ENCODE results near the gene SOD3.

DNA sequence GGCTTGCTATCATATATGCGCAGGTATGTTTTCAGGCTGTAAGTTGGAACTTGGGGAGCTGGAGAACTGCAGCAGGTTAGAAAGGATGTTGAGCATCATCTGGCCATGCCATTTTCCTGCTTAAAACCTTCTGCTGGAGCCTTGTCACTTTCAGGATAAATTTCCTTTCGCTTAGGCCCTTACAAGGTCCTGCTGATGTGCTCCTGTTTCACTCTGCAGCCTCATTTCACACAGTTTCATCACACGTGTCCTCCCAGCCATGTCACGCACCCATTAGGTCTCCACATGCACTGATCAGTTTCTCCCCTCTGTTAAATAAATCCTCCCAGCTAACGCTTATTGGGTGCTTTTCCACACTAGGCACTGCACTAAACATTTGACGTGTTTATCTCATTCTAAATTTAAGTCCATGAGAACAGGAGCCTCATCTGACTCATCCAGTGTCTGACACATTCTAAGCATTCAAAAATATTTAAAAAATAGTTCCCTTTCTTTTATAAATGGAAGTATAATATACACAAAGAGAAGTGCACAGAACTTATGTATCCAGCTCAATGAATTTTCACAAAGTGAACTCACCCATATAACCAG is 14.5 kb downstream of the SOD3 start:
- TF ChIP-seq, protein P1, sequence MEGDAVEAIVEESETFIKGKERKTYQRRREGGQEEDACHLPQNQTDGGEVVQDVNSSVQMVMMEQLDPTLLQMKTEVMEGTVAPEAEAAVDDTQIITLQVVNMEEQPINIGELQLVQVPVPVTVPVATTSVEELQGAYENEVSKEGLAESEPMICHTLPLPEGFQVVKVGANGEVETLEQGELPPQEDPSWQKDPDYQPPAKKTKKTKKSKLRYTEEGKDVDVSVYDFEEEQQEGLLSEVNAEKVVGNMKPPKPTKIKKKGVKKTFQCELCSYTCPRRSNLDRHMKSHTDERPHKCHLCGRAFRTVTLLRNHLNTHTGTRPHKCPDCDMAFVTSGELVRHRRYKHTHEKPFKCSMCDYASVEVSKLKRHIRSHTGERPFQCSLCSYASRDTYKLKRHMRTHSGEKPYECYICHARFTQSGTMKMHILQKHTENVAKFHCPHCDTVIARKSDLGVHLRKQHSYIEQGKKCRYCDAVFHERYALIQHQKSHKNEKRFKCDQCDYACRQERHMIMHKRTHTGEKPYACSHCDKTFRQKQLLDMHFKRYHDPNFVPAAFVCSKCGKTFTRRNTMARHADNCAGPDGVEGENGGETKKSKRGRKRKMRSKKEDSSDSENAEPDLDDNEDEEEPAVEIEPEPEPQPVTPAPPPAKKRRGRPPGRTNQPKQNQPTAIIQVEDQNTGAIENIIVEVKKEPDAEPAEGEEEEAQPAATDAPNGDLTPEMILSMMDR (conservative IDR thresholded peaks at IDR 0.05), result no peak
- no peak for TF ChIP-seq ZFX (IDR thresholded peaks at IDR 0.05)
